Tibial artery (tissue), 4 donors: Measurements from ENCODE around the gene DHRS3.
A peak's percentile ranks its signal among the peaks of the same experiment; 100 is the strongest.

Experiments
- DNase-seq, 2 donors: peaks; one replicate each; pipeline ENCODE4 v3.0.0-alpha.2; 2019
- H3K27ac ChIP-seq, 2 donors: fragments of 200-600 bp; sonication (generic) in 1 of 2; 1 replicate in 1 of 2; 2 replicates in 1 of 2; pipeline ENCODE4 v1.5.1; 2018 to 2019; ENCODE audit warnings: mild to moderate bottlenecking in 1 of 2
- H3K27me3 ChIP-seq, 2 donors: fragments of 200-600 bp; sonication (generic) in 1 of 2; one replicate each; pipeline versions ENCODE4 v1.5.1 to v1.6.0; 2016 to 2019
- H3K36me3 ChIP-seq, 3 donors: fragments of 200-600 bp; sonication (generic) in 2 of 3; one replicate each; pipeline ENCODE4 v1.5.1; 2016 to 2019; ENCODE audit warnings: mild to moderate bottlenecking in 2 of 3
- H3K4me1 ChIP-seq, 4 donors: fragments of 200-600 bp; sonication (generic) in 2 of 4; 1 replicate in 3 of 4; 2 replicates in 1 of 4; pipeline ENCODE4 v1.5.1; 2016 to 2019
- H3K4me3 ChIP-seq, 2 donors: fragments of 200-600 bp; sonication (generic) in 1 of 2; 1 replicate in 1 of 2; 2 replicates in 1 of 2; pipeline ENCODE4 v1.5.1; 2018 to 2019; ENCODE audit warnings: mild to moderate bottlenecking in 2 of 2
- H3K9me3 ChIP-seq, 3 donors: fragments of 200-600 bp; sonication (generic) in 1 of 3; one replicate each; pipeline ENCODE4 v1.5.1; 2016 to 2019
- CTCF ChIP-seq, 2 experiments: fragments of 200-600 bp in 1 of 2; fragments of 450-650 bp in 1 of 2; IDR thresholded peaks; one replicate each; pipeline ENCODE4 v1.5.1; 2017 to 2019; ENCODE audit warnings: antibody characterized with exemption in 2 of 2, mild to moderate bottlenecking in 1 of 2, moderate library complexity in 1 of 2
- intact Hi-C: fragments of 100-400 bp; cut with DNase I; formaldehyde crosslinking; loops from one replicate; pipeline ENCODE4 v1.15.0; 2023; ENCODE audit warnings: low total_unique reads

DHRS3 gene

GRCh38 chr1:12554521-12555305, 63.3 kb downstream of the DHRS3 start:
- intact Hi-C loops = no loop called here
- peak; percentile 18 to 67 for DNase-seq

GRCh38 chr1:12553963-12554362, 64.0 kb downstream of the DHRS3 start:
- intact Hi-C loops = no loop called here
- peak; percentile 13 to 61 for DNase-seq
- Histone ChIP-seq H3K4me1 (peaks cover 0 to 86% (median 56%) of the 10 kb centered on the region in 4 donors), H3K36me3 (no peaks in the 10 kb centered on the region), H3K27ac (peak overlapping the region; percentile 74 to 84), H3K27me3 (no peaks in the 10 kb centered on the region), H3K4me3 (no peak overlapping the region), H3K9me3 (no peaks in the 10 kb centered on the region)
- no peak for TF ChIP-seq CTCF (IDR thresholded peaks at IDR 0.05)

More at GRCh38 chr1:12554521-12555305, 63.3 kb downstream of the DHRS3 start:
- TF ChIP-seq CTCF (IDR thresholded peaks at IDR 0.05) = no peak
- H3K4me1 ChIP-seq = peaks cover 0 to 79% (median 50%) of the 10 kb centered on the region in 4 donors
- no peaks in the 10 kb centered on the region for H3K36me3 ChIP-seq
- no peaks in the 10 kb centered on the region for H3K9me3 ChIP-seq
- no peak overlapping the region for H3K4me3 ChIP-seq
- peak overlapping the region; percentile 74 to 84 for H3K27ac ChIP-seq
- no peaks in the 10 kb centered on the region for H3K27me3 ChIP-seq

DNA sequence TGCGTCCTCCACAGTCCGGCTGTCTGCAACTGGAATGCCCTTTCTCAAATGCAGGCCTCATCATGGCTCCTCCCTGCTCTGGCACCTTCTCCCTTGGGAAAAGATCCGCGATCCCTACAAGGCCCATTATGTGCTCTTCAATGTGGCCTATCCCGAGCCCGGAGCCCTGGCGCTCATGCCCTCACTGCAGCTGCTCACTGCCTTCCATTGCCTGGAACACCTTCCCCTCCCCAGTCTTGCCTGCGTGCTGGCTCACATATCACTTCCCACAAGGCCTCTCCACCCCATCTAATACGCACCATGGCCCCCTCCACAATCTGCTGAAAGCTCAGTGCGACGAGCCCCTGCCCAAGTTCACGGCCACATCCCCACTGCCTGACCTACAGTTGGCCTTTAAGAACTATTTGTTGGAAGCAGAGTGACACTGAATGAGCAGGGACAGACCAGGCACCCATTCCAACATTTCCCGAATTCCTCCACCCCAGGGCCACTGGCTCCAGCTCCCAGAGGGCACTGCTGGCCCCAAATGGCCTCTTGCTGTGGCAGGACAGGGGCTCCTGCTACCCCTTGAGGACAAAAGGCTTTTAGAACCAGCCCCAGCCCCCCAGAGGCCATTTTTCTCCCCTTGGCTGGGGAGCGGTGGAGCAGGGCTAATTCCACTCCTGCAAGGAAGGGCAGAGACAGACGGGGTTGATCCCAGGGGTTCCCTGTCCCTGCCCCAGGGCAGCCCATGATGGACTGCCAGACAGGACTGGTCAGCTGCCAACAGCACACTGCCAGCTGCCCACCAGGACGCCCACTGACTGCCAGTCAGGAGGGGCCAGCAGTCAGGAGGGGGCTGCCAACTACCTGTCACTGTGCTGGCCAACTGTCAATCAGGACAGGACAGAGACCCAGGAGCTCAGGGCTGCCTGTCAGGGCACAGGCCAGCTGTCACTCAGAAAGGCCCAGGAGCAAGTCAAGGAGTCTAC, 64.8 kb downstream of the DHRS3 start:
- no peak for TF ChIP-seq CTCF (IDR thresholded peaks at IDR 0.05)
- Histone ChIP-seq H3K36me3 (no peaks in the 10 kb centered on the region), H3K4me3 (no peak overlapping the region), H3K4me1 (peaks cover 0 to 90% (median 59%) of the 10 kb centered on the region in 4 donors), H3K27me3 (no peaks in the 10 kb centered on the region), H3K9me3 (no peaks in the 10 kb centered on the region), H3K27ac (peak overlapping the region; percentile 74 to 84)
- peak; percentile 23 to 79 for DNase-seq
- intact Hi-C loops = no loop called here

DNA sequence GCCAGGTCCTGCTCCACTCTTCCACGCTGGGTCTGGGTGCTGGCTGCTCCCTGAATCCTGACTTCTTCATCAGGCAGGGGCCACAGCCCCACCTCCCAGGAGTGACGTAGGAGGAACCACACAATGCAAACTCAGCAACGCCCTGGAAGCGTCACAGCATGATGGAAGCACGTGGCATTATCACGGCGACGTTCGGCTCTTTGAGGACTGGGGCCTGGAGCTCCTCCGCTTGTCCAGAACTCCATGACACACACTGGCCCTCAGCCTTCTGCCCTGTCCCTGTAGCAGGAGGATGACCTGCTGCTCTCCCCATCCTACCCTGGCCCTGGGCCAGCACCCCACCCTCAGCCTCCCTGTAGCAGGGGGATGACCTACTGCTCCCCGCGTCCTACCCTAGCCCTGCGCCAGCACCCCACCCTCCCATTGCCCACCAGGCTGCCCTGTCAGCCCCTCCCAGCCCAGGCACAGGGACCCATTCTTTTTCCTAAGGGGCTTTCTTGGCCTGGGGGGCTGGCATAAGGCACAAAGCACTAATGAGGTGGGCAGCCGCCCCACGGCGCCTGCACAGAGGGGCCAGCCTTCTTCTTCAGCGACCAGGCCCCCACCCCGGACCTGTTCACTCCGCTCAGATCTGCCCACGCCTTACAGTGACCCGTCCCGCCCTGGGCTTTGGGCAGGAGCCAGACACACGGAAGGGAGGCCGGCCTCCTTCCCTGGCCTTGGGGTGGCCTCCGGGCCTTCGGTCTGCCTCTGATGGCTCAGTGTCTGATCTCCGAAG, 65.7 kb downstream of the DHRS3 start:
- intact Hi-C loops = no loop called here
- H3K27me3 ChIP-seq = no peaks in the 10 kb centered on the region
- TF ChIP-seq CTCF (IDR thresholded peaks at IDR 0.05) = no peak
- DNase-seq = peak in 1 of 2 donors; percentile 73
- H3K36me3 ChIP-seq = no peaks in the 10 kb centered on the region
- H3K4me3 ChIP-seq = no peak overlapping the region
- peaks cover 0 to 90% (median 55%) of the 10 kb centered on the region in 4 donors for H3K4me1 ChIP-seq
- H3K9me3 ChIP-seq = no peaks in the 10 kb centered on the region
- H3K27ac ChIP-seq = peak overlapping the region; percentile 74 to 84

- Histone ChIP-seq H3K9me3 (no peaks in the 10 kb centered on the region), H3K27ac (peak overlapping the region; percentile 74 to 84), H3K36me3 (no peaks in the 10 kb centered on the region), H3K4me3 (no peak overlapping the region), H3K4me1 (peaks cover 0 to 90% (median 56%) of the 10 kb centered on the region in 4 donors), H3K27me3 (no peaks in the 10 kb centered on the region)
- DNase-seq = peak in 1 of 2 donors; percentile 50
- TF ChIP-seq CTCF (IDR thresholded peaks at IDR 0.05) = no peak
- intact Hi-C loops = no loop called here
These were observed 66.4 kb downstream of the DHRS3 start for GRCh38 chr1:12551584-12551983.
